HG03565 (cell line): Measurements from ENCODE around the gene PORCN.
A peak's percentile ranks its signal among the peaks of the same experiment; 100 is the strongest.
"Not testable (repeated sequence)": the region's sequence is repeated elsewhere in the genome, so short reads cannot be mapped to it uniquely, and the experiment has no call there.

Experiments used
- ATAC-seq: cut with Tn5 transposase; IDR thresholded peaks from one replicate; pipeline ENCODE4 v1.9.1; 2021; ENCODE audit warnings: mild to moderate bottlenecking, moderate library complexity; ENCODE audit not compliant: unreplicated experiment

The PORCN gene

GRCh38 chrX:48509245-48509590 lies 426 bp downstream of the PORCN start:
- no peak for ATAC-seq

DNA sequence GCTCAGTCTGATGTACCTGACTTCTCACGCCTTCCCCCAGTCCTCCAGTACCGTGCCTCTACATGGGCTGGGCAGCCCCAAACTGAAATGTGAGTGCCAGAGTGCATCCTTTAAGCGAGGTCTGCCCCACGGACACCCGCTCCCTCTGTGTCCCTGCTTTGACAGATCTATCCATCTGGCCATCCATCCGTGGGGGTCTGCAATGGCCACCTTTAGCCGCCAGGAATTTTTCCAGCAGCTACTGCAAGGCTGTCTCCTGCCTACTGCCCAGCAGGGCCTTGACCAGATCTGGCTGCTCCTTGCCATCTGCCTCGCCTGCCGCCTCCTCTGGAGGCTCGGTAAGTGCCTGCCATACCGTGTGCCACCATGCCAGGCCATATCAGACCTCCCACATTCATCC lies 827 bp downstream of the PORCN start:
- no peak for ATAC-seq

- ATAC-seq = no peak
Measured at GRCh38 chrX:48511560-48511959, 2.8 kb downstream of the PORCN start.

DNA sequence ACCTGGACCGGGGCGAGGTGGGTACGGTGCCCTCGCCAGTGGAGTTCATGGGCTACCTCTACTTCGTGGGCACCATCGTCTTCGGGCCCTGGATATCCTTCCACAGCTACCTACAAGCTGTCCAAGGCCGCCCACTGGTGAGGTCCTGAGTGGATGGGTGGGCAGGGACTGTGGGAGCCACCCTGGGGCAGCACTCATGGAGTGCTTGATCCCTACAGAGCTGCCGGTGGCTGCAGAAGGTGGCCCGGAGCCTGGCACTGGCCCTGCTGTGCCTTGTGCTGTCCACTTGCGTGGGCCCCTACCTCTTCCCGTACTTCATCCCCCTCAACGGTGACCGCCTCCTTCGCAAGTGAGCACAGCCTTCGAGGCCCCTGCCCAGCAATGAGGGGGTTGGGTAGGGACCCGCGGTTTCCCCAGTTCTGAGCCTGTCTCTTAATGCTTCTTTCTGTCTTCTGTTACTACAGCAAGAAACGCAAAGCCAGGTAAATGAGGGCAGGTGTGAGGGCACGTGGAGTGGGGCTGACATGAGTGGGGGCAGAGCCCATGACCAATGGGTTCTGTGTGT lies 3.7 kb downstream of the PORCN start:
- no peak for ATAC-seq

DNA sequence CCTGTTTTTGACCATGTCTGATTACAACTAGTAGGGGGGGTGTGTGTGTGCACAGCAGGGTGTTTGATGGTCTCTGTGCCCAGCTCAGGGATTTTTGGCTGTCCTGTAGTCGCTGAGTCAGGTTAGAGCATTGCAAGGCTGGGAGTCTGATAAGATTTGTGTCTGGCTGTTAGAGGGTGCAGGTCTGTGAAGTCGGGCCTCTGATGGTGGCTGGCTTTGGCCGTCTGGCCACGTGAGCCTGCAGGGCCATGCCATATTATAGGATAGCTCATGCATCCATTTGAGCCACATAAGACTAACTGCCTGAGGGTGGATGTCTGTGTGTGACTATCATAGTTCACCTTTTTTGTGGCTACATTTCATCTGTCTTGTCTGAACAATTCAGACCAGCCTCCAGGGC lies 4.9 kb downstream of the PORCN start:
- no peak for ATAC-seq

GRCh38 chrX:48514126-48514806 lies 5.5 kb downstream of the PORCN start:
- no peak for ATAC-seq

DNA sequence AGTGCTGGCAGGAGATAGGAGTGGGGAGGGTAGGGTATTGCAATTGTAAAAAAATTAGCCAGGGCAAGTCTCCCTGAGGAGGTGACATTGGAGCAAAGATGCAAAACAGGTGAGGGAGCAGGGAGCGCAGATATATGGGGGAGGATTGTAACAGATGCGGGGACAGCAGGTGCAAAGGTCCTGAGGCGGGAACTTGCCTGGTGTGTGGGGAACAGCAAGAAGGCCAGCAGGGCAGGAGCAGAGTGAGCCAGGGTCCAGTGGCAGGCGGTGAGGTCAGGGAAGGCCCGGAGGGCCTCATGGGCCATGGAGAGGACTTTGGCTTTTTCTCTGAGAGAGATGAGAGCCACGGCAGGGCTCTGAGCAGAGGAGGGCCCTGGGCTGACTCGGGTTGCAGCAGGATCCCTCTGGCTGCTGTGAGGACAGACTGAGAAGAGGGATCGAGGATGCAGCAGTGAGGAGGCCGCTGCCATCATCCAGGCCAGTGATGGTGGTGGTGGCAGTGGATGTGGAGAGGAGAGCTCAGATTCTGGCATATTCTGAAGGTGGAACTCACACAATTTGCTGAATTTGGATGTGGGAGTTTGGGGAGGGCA lies 6.2 kb downstream of the PORCN start:
- ATAC-seq = no peak

GRCh38 chrX:48515842-48516241 lies 7.0 kb downstream of the PORCN start:
- no peak for ATAC-seq

GRCh38 chrX:48516285-48516684 lies 7.5 kb downstream of the PORCN start:
- ATAC-seq = no peak

GRCh38 chrX:48516987-48517386 lies 8.2 kb downstream of the PORCN start:
- ATAC-seq = no peak

GRCh38 chrX:48519481-48519880 lies 10.7 kb downstream of the PORCN start:
- not testable (repeated sequence) for ATAC-seq

DNA sequence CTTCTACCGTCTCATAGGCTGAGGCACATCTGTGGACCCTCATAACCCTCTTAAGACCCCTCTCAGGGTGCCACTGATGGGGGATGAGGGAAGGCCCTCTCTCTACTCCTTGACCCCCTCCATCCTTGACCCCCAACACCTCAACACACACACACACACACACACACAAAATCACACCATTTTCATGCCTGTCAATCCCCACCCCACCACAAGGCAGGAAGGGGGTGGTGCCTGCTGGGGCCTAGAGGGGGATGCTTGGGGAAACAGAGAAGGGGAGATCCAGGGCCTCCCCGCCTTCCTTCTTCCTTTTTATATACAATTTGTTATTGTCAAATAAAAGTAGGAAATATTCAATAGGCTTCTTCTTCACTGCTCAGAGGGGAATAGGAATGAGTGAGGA lies 11.7 kb downstream of the PORCN start:
- ATAC-seq = no peak

- ATAC-seq = no peak
Measured at GRCh38 chrX:48520976-48521352, 12.2 kb downstream of the PORCN start.

GRCh38 chrX:48521353-48522243 lies 12.8 kb downstream of the PORCN start, which contains the start of gene EBP:
TSS of gene EBP (plus strand) at chrX:48521808. CDS start at chrX:48523772, 1,964 bp downstream.
- peak; percentile 97 for ATAC-seq

DNA sequence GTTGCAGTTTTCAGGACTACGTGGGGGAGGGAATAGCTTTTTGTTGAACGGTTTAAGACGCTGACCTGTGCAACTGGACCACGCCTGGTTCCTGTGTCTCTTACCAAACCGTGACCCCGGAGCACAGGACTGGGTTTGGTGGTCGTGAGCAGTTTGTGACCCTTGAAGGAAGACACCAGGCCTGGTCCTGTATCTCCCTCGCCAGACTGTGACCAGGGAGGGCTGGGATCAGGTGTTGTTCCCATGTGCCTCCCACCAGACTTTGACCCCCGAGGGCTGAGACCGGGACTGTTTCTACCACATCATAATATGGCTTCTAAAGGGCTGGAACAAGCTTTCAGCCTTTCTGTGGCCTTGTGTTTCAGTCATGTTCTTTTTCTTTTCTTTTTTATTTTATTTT lies 13.5 kb downstream of the PORCN start:
- ATAC-seq = no peak

GRCh38 chrX:48523682-48524081 lies 14.9 kb downstream of the PORCN start:
- ATAC-seq = no peak

- ATAC-seq = not testable (repeated sequence)
Measured at GRCh38 chrX:48525853-48526252, 17.1 kb downstream of the PORCN start.

- ATAC-seq = no peak
Measured at GRCh38 chrX:48530736-48531135, 21.9 kb downstream of the PORCN start.

DNA sequence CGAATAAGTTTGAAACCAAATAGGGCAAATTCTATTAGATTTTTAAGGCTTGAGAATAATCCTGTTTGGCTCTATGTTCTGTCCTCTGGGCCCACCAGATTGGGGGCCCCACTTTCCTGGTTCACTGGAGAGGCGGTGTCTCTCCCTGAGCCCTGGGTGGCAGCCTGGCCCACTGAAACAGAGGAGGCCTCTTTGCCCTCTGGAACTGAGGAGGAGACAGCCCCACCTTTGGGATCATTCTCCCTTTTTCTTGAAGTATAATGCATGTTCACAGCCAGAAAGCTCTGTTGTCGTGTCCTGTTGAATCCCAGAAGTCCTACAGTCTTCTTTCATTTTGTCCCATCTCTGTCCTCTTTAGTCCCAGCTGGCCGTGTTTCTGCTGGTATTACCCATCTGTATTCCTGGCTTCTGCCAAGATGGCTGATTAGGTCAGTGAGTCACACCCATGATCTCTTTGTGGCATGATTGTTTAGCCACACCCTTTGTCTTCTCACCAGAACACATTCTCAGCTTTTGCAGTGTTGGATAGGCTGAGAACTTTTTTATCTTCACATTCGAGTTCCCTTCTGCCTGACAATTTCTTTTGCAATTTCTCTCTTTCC lies 22.7 kb downstream of the PORCN start:
- no peak for ATAC-seq

- ATAC-seq = no peak
Measured at GRCh38 chrX:48532161-48532560, 23.4 kb downstream of the PORCN start.

GRCh38 chrX:48533165-48533564 lies 24.4 kb downstream of the PORCN start:
- no peak for ATAC-seq
